Activated CD4-positive, alpha-beta T cell treated with anti-CD3 and anti-CD28 coated beads for 4 hours (primary cell): ENCODE measurements around the gene NLGN4X.
"Not testable (repeated sequence)": the region's sequence is repeated elsewhere in the genome, so short reads cannot be mapped to it uniquely, and the experiment has no call there.

Experiments
- DNase-seq, 2 donors: peaks; one replicate each; pipeline ENCODE4 v3.0.0-alpha.2; 2020

Gene NLGN4X

GRCh38 chrX:6002056-6002455 lies 226.6 kb downstream of the NLGN4X start:
- no peak for DNase-seq

GRCh38 chrX:5998901-5999300 lies 229.8 kb downstream of the NLGN4X start:
- DNase-seq: no peak

- no peak for DNase-seq
These were observed 230.2 kb downstream of the NLGN4X start for GRCh38 chrX:5998456-5998855.

GRCh38 chrX:5991393-5991792 lies 237.3 kb downstream of the NLGN4X start:
- no peak for DNase-seq

- DNase-seq: no peak
These were observed 249.3 kb downstream of the NLGN4X start for GRCh38 chrX:5979338-5979737.

- DNase-seq: no peak
These were observed 252.3 kb downstream of the NLGN4X start for GRCh38 chrX:5976332-5976731.

GRCh38 chrX:5971300-5971699 lies 257.4 kb downstream of the NLGN4X start:
- DNase-seq: no peak

- DNase-seq: no peak
These were observed 263.3 kb downstream of the NLGN4X start for GRCh38 chrX:5965406-5965805.

GRCh38 chrX:5959286-5959685 lies 269.4 kb downstream of the NLGN4X start:
- no peak for DNase-seq

- DNase-seq: no peak
These were observed 270.1 kb downstream of the NLGN4X start for GRCh38 chrX:5958523-5958922.

GRCh38 chrX:5957506-5957905 lies 271.2 kb downstream of the NLGN4X start:
- no peak for DNase-seq

GRCh38 chrX:5936438-5936837 lies 292.2 kb downstream of the NLGN4X start:
- DNase-seq: no peak

GRCh38 chrX:5928224-5928623 lies 300.4 kb downstream of the NLGN4X start:
- DNase-seq: no peak

GRCh38 chrX:5916945-5917344 lies 311.7 kb downstream of the NLGN4X start:
- DNase-seq: no peak

GRCh38 chrX:5915783-5916182 lies 312.9 kb downstream of the NLGN4X start:
- DNase-seq: no peak

- no peak for DNase-seq
These were observed 321.5 kb downstream of the NLGN4X start for GRCh38 chrX:5907207-5907606.

GRCh38 chrX:5903586-5904190 lies 325.0 kb downstream of the NLGN4X start:
- DNase-seq: not testable (repeated sequence)

GRCh38 chrX:5898463-5898862 lies 330.2 kb downstream of the NLGN4X start:
- no peak for DNase-seq

GRCh38 chrX:5891378-5891777 lies 337.3 kb downstream of the NLGN4X start:
- DNase-seq: no peak

GRCh38 chrX:5876984-5877596 lies 351.6 kb downstream of the NLGN4X start:
- DNase-seq: no peak

GRCh38 chrX:5870238-5870637 lies 358.4 kb downstream of the NLGN4X start:
- DNase-seq: no peak

- DNase-seq: no peak
These were observed 358.9 kb downstream of the NLGN4X start for GRCh38 chrX:5869786-5870185.

- no peak for DNase-seq
These were observed 360.9 kb downstream of the NLGN4X start for GRCh38 chrX:5867778-5868177.

GRCh38 chrX:5857232-5857631 lies 371.4 kb downstream of the NLGN4X start:
- DNase-seq: no peak

- no peak for DNase-seq
These were observed 375.7 kb downstream of the NLGN4X start for GRCh38 chrX:5852941-5853340.
